HEK293T (cell line): ENCODE results near the gene PSAPL1.

Source experiments
- CTCF ChIA-PET: fragments of 350-600 bp; formaldehyde crosslinking; extraction: SDS; loops from one replicate; lab custom pipeline; 2021; ENCODE audit warnings: antibody characterized with exemption, inconsistent platforms; lab: Yijun Ruan, JAX
- POLR2A ChIA-PET: fragments of 350-600 bp; formaldehyde crosslinking; extraction: SDS; loops from one replicate; lab custom pipeline; 2020; ENCODE audit warnings: antibody characterized with exemption, inconsistent platforms; lab: Yijun Ruan, JAX
- DNase-seq: peaks from one replicate; pipeline ENCODE4 v3.0.0; 2012; ENCODE audit warnings: mixed read lengths; ENCODE audit errors: extremely low spot score
- ARNT ChIP-seq: fragments of 450-650 bp; IDR thresholded peaks from 2 replicates; pipeline ENCODE4 v1.6.1; 2017; ENCODE audit warnings: mild to moderate bottlenecking
- BHLHE40 ChIP-seq: fragments of 450-650 bp; IDR thresholded peaks from 2 replicates; pipeline ENCODE4 v1.6.1; 2016; ENCODE audit warnings: mild to moderate bottlenecking, moderate library complexity, borderline replicate concordance
- CTBP1 ChIP-seq: fragments of 450-650 bp; IDR thresholded peaks from 2 replicates; pipeline ENCODE4 v1.6.1; 2016; ENCODE audit warnings: borderline replicate concordance
- ELF4 ChIP-seq: fragments of 450-650 bp; IDR thresholded peaks from 2 replicates; pipeline ENCODE4 v1.6.1; 2017; ENCODE audit warnings: antibody characterized with exemption
- FOXA1 ChIP-seq: fragments of 450-650 bp; IDR thresholded peaks from 2 replicates; pipeline ENCODE4 v1.6.1; 2016; ENCODE audit warnings: mild to moderate bottlenecking
- FOXK2 ChIP-seq: fragments of 450-650 bp; IDR thresholded peaks from 2 replicates; pipeline ENCODE4 v1.6.1; 2016; ENCODE audit warnings: mild to moderate bottlenecking
- FOXM1 ChIP-seq: fragments of 450-650 bp; IDR thresholded peaks from 2 replicates; pipeline ENCODE4 v1.6.1; 2017; ENCODE audit warnings: mild to moderate bottlenecking, borderline replicate concordance
- HDGF ChIP-seq: fragments of 450-650 bp; IDR thresholded peaks from 2 replicates; pipeline ENCODE4 v1.6.1; 2017; ENCODE audit warnings: antibody characterized with exemption, borderline replicate concordance
- L3MBTL2 ChIP-seq: fragments of 450-650 bp; conservative IDR thresholded peaks from 2 replicates; pipeline ENCODE4 v1.6.1; 2016; ENCODE audit warnings: mild to moderate bottlenecking
- LEF1 ChIP-seq: fragments of 450-650 bp; IDR thresholded peaks from 2 replicates; pipeline ENCODE4 v1.6.1; 2017; ENCODE audit warnings: mild to moderate bottlenecking, borderline replicate concordance
- NFRKB ChIP-seq: fragments of 450-650 bp; IDR thresholded peaks from 2 replicates; pipeline ENCODE4 v1.6.1; 2016; ENCODE audit warnings: mild to moderate bottlenecking, moderate library complexity
- PKNOX1 ChIP-seq: fragments of 450-650 bp; IDR thresholded peaks from 2 replicates; pipeline ENCODE4 v1.6.1; 2016
- SP1 ChIP-seq: fragments of 450-650 bp; IDR thresholded peaks from 2 replicates; pipeline ENCODE4 v1.6.1; 2017
- SUZ12 ChIP-seq: fragments of 450-650 bp; IDR thresholded peaks from 2 replicates; pipeline ENCODE4 v1.6.1; 2016; ENCODE audit warnings: mild to moderate bottlenecking
- TARDBP ChIP-seq: fragments of 450-650 bp; IDR thresholded peaks from 2 replicates; pipeline ENCODE4 v1.6.1; 2016
- ZNF384 ChIP-seq: fragments of 450-650 bp; IDR thresholded peaks from 2 replicates; pipeline ENCODE4 v1.6.1; 2016

The PSAPL1 gene

GRCh38 chr4:7417639-7418038 lies 17.1 kb downstream of the PSAPL1 start:
- TF ChIP-seq HDGF (no peak), SUZ12 (no peak), FOXM1 (no peak), NFRKB (no peak)
- POLR2A ChIA-PET = no interaction called here
- CTCF ChIA-PET = interaction anchor here (0.5 to 0.8 kb wide), 2 partner anchors 13 to 42 kb away, joined by 3 to 6 read pairs; no protein-coding TSS in a partner anchor
- DNase-seq = no peak

GRCh38 chr4:7416745-7417432 lies 17.8 kb downstream of the PSAPL1 start:
- ChIA-PET POLR2A (no interaction called here), CTCF (interaction anchor here (0.5 to 0.8 kb wide), 2 partner anchors 13 to 43 kb away, joined by 3 to 6 read pairs; no protein-coding TSS in a partner anchor)
- no peak for DNase-seq
- TF ChIP-seq SUZ12 (no peak), BHLHE40 (no peak), CTBP1 (no peak), LEF1 (no peak), PKNOX1 (no peak), L3MBTL2 (no peak), ELF4 (no peak), ZNF384 (no peak), HDGF (no peak), FOXA1 (no peak), SP1 (no peak), ARNT (no peak)

- TF ChIP-seq TARDBP (no peak), FOXA1 (no peak), SUZ12 (no peak), FOXM1 (no peak), LEF1 (no peak), ARNT (no peak), ELF4 (no peak), SP1 (no peak), ZNF384 (no peak), PKNOX1 (no peak)
- POLR2A ChIA-PET = no interaction called here
- CTCF ChIA-PET = no interaction called here
- DNase-seq = no peak
Measured at GRCh38 chr4:7415927-7416686, 18.6 kb downstream of the PSAPL1 start.

- no peak for TF ChIP-seq L3MBTL2
- TF ChIP-seq ELF4 = no peak
- no peak for TF ChIP-seq FOXM1
- POLR2A ChIA-PET = no interaction called here
- CTCF ChIA-PET = no interaction called here
- DNase-seq = no peak
Measured at GRCh38 chr4:7414736-7415510, 19.8 kb downstream of the PSAPL1 start.

GRCh38 chr4:7414046-7414445 lies 20.7 kb downstream of the PSAPL1 start:
- no peak for DNase-seq
- ChIA-PET CTCF (no interaction called here), POLR2A (no interaction called here)
- TF ChIP-seq FOXA1 = no peak
- TF ChIP-seq BHLHE40 = no peak
- no peak for TF ChIP-seq SUZ12
- TF ChIP-seq LEF1 = no peak
- no peak for TF ChIP-seq PKNOX1
- no peak for TF ChIP-seq SP1
- TF ChIP-seq ZNF384 = no peak
- no peak for TF ChIP-seq TARDBP
- TF ChIP-seq ELF4 = no peak
- no peak for TF ChIP-seq FOXM1
- TF ChIP-seq CTBP1 = no peak
- no peak for TF ChIP-seq HDGF
- no peak for TF ChIP-seq FOXK2
- TF ChIP-seq NFRKB = no peak
- no peak for TF ChIP-seq ARNT

- POLR2A ChIA-PET = no interaction called here
- no peak for DNase-seq
- TF ChIP-seq SP1 = no peak
- TF ChIP-seq FOXM1 = no peak
- TF ChIP-seq L3MBTL2 = no peak
- TF ChIP-seq HDGF = no peak
- no peak for TF ChIP-seq CTBP1
- TF ChIP-seq ELF4 = no peak
- TF ChIP-seq NFRKB = no peak
- no peak for TF ChIP-seq SUZ12
- no peak for TF ChIP-seq FOXA1
- TF ChIP-seq LEF1 = no peak
- no peak for TF ChIP-seq ARNT
- no peak for TF ChIP-seq PKNOX1
- no peak for TF ChIP-seq TARDBP
- no peak for TF ChIP-seq BHLHE40
- TF ChIP-seq FOXK2 = no peak
- TF ChIP-seq ZNF384 = no peak
- CTCF ChIA-PET = interaction anchor here (0.5 kb wide), 1 partner anchor 9 kb away, joined by 3 read pairs; no protein-coding TSS in a partner anchor
Measured at GRCh38 chr4:7412554-7412912, 22.2 kb downstream of the PSAPL1 start.
